ENCODE measurements around the gene GAS5.
A peak's percentile ranks its signal among the peaks of the same experiment; 100 is the strongest.
"Not testable (repeated sequence)": the region's sequence is repeated elsewhere in the genome, so short reads cannot be mapped to it uniquely, and the experiment has no call there.

GAS5 gene

GRCh38 chr1:173868266-173869020 is 654 bp upstream of the GAS5 start, which contains the start of gene ZBTB37:
ZBTB37 (plus strand) TSS chr1:173868380; CDS start chr1:173870226, 1,846 bp downstream.
- peak; percentile 93 for DNase-seq

- peak; percentile 44 for DNase-seq
Observed at GRCh38 chr1:173867141-173867752, 542 bp downstream of the GAS5 start.

GRCh38 chr1:173866413-173867115 is 1.2 kb downstream of the GAS5 start:
- DNase-seq: no peak

- no peak for DNase-seq
Observed at GRCh38 chr1:173865468-173866164, 2.2 kb downstream of the GAS5 start.

GRCh38 chr1:173864179-173864867 is 3.5 kb downstream of the GAS5 start:
- DNase-seq: no peak

- no peak for DNase-seq
Observed at GRCh38 chr1:173863224-173864161, 4.3 kb downstream of the GAS5 start.

- no peak for DNase-seq
Observed at GRCh38 chr1:173862769-173863223, 5.0 kb downstream of the GAS5 start.

GRCh38 chr1:173862146-173862768 is 5.5 kb downstream of the GAS5 start:
- peak; percentile 34 for DNase-seq

- peak; percentile 27 for DNase-seq
Observed at GRCh38 chr1:173861731-173862145, 6.1 kb downstream of the GAS5 start.

GRCh38 chr1:173860065-173860464 is 7.7 kb downstream of the GAS5 start:
- DNase-seq: no peak

GRCh38 chr1:173859547-173859946 is 8.2 kb downstream of the GAS5 start:
- DNase-seq: not testable (repeated sequence)

- DNase-seq: no peak
Observed at GRCh38 chr1:173857363-173857917, 10.3 kb downstream of the GAS5 start.

- DNase-seq: no peak
Observed at GRCh38 chr1:173856903-173857302, 10.9 kb downstream of the GAS5 start.

GRCh38 chr1:173856014-173856413 is 11.8 kb downstream of the GAS5 start:
- DNase-seq: no peak

GRCh38 chr1:173853074-173853473 is 14.7 kb downstream of the GAS5 start:
- DNase-seq: no peak

- DNase-seq: no peak
Observed at GRCh38 chr1:173852105-173852504, 15.7 kb downstream of the GAS5 start.

- DNase-seq: no peak
Observed at GRCh38 chr1:173832748-173833147, 35.0 kb downstream of the GAS5 start.

GRCh38 chr1:173827611-173828010 is 40.2 kb downstream of the GAS5 start:
- DNase-seq: no peak

- peak; percentile 81 for DNase-seq
Observed at GRCh38 chr1:173824315-173825081, 43.3 kb downstream of the GAS5 start, which contains the start of the genes CENPL and DARS2. CENPL (minus strand) TSS chr1:173824883; CDS start chr1:173811299, 13,584 bp downstream. DARS2 (plus strand) TSS chr1:173824673; CDS start chr1:173825230, 557 bp downstream.

Measured in stimulated activated CD4-positive, alpha-beta T cell treated with anti-CD3 and anti-CD28 coated beads, Interleukin-4, amount 100 ng/mL, for 1 hour (primary cell).